Tibial nerve (tissue), 4 donors: ENCODE results near the gene ZNF512. TPM values are rescaled to one million over a fixed set of nuclear protein-coding genes. Genes with fewer than 3 reads are reported as not detected.

ENCODE experiments used
- DNase-seq, 2 donors: peaks; one replicate each; pipeline ENCODE4 v3.0.0-alpha.2; 2019; ENCODE audit warnings: low spot score in 2 of 2
- H3K27ac ChIP-seq, 4 donors: fragments of 200-600 bp; sonication (generic) in 3 of 4; one replicate each; pipeline ENCODE4 v1.5.1; 2017 to 2019; ENCODE audit warnings: mild to moderate bottlenecking in 1 of 4
- H3K27me3 ChIP-seq, 2 donors: fragments of 200-600 bp; sonication (generic) in 1 of 2; one replicate each; pipeline versions ENCODE4 v1.5.1 to v1.6.0; 2017 to 2019
- H3K36me3 ChIP-seq, 3 donors: fragments of 200-600 bp; sonication (generic); one replicate each; pipeline ENCODE4 v1.5.1; 2018 to 2019
- H3K4me1 ChIP-seq, 4 donors: fragments of 200-600 bp; sonication (generic) in 3 of 4; one replicate each; pipeline ENCODE4 v1.5.1; 2017 to 2019
- H3K4me3 ChIP-seq, 4 donors: fragments of 200-600 bp; sonication (generic) in 3 of 4; one replicate each; pipeline ENCODE4 v1.5.1; 2017 to 2019; ENCODE audit warnings: mild to moderate bottlenecking in 1 of 4, moderate library complexity in 1 of 4
- H3K9me3 ChIP-seq, 4 donors: fragments of 200-600 bp; sonication (generic) in 3 of 4; one replicate each; pipeline ENCODE4 v1.5.1; 2017 to 2019
- EP300 ChIP-seq, 2 donors: sonication (generic); formaldehyde crosslinking; IDR thresholded peaks; one replicate each; pipeline ENCODE4 v1.6.1; 2017; ENCODE audit warnings: antibody characterized with exemption in 2 of 2, mild to moderate bottlenecking in 1 of 2
- POLR2A ChIP-seq, 2 donors: fragments of 450-650 bp; IDR thresholded peaks; one replicate each; pipeline ENCODE4 v1.6.1; 2017; ENCODE audit warnings: antibody characterized with exemption in 2 of 2, mild to moderate bottlenecking in 2 of 2, moderate library complexity in 2 of 2
- WGBS, 2 donors: methylation state at CpG; one replicate each; pipeline ENCODE4 v1.1.5; 2018; 5-methylcytosine and 5-hydroxymethylcytosine counted together
- total RNA-seq, 4 donors: library from RNA; depleted of rRNA; stranded (reverse); fragments of >200 nt; gene quantifications; one replicate each; pipeline ENCODE4 v1.1.0, GENCODE V29; 2016
- TF ChIP-seq, protein P1 (sequence below), 5 experiments: fragments of 200-600 bp in 3 of 5; fragments of 450-650 bp in 2 of 5; sonication (generic) in 3 of 5; IDR thresholded peaks; one replicate each; pipeline ENCODE4 v1.5.1; 2016 to 2019; ENCODE audit warnings: antibody characterized with exemption in 5 of 5, mild to moderate bottlenecking in 3 of 5, moderate library complexity in 2 of 5

The ZNF512 gene
- total RNA-seq, 4 donors from 2014 or later: 29.9 to 52.0 (median 42.4) TPM

DNA sequence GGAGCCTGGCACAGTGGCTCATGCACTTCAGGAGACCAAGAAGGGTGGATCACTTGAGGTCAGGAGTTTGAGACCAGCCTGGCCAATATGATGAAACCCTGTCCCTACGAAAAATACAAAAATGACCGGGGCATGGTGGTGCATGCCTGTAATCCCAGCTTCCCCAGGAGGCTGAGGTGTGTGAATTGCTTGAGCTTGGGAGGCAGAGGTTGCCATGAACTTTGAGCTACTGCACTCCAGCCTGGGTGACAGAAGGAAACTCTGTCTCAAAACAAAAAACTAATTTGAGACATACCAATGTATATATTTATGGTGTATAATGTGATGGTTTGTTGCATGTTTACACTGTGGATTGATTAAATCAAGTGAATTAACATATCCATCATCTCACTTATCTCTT lies 21.8 kb upstream of the ZNF512 start:
- TF ChIP-seq, protein P1, sequence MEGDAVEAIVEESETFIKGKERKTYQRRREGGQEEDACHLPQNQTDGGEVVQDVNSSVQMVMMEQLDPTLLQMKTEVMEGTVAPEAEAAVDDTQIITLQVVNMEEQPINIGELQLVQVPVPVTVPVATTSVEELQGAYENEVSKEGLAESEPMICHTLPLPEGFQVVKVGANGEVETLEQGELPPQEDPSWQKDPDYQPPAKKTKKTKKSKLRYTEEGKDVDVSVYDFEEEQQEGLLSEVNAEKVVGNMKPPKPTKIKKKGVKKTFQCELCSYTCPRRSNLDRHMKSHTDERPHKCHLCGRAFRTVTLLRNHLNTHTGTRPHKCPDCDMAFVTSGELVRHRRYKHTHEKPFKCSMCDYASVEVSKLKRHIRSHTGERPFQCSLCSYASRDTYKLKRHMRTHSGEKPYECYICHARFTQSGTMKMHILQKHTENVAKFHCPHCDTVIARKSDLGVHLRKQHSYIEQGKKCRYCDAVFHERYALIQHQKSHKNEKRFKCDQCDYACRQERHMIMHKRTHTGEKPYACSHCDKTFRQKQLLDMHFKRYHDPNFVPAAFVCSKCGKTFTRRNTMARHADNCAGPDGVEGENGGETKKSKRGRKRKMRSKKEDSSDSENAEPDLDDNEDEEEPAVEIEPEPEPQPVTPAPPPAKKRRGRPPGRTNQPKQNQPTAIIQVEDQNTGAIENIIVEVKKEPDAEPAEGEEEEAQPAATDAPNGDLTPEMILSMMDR (IDR thresholded peaks at IDR 0.05): no peak
- TF ChIP-seq POLR2A (IDR thresholded peaks at IDR 0.05) (no peak), EP300 (IDR thresholded peaks at IDR 0.05) (no peak)
- H3K27ac ChIP-seq: no peak overlapping the region
- 66 to 88% methylated on average over 2 of the region's 2 CpGs for WGBS, 2 donors
- no peak for DNase-seq
- H3K9me3 ChIP-seq: no peaks in the 10 kb centered on the region
- H3K4me3 ChIP-seq: no peak overlapping the region
- H3K36me3 ChIP-seq: no peaks in the 10 kb centered on the region
- no peaks in the 10 kb centered on the region for H3K27me3 ChIP-seq
- H3K4me1 ChIP-seq: no peaks in the 10 kb centered on the region

DNA sequence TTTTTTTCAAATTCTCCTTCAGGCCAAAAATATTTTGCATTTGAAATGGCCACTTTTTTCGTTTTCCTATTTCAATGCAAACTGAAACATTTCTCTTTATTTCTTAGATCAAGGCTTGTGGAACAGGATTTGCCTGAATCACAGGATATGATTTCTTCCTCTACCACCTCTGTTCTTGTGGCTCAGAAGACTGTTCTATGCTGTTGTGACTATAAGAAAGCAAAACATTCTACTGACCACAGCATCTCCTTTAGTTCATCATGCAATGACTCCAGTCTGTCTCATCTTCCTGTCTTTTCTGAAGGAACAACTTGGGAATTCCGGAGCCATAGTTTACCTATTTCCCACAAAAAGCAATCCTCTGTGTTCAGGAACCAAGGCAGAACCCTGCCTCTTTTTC lies 16.2 kb upstream of the ZNF512 start:
- TF ChIP-seq POLR2A (IDR thresholded peaks at IDR 0.05) (no peak), EP300 (IDR thresholded peaks at IDR 0.05) (no peak)
- TF ChIP-seq, protein P1 (IDR thresholded peaks at IDR 0.05): no peak
- H3K4me3 ChIP-seq: no peak overlapping the region
- peaks cover 0 to 11% of the 10 kb centered on the region in 2 donors for H3K27me3 ChIP-seq
- H3K9me3 ChIP-seq: peaks cover 0 to 4% (median 0%) of the 10 kb centered on the region in 4 donors
- no peaks in the 10 kb centered on the region for H3K36me3 ChIP-seq
- no peak for DNase-seq
- H3K27ac ChIP-seq: no peak overlapping the region
- 60 to 66% methylated on average over 2 of the region's 2 CpGs for WGBS, 2 donors
- no peaks in the 10 kb centered on the region for H3K4me1 ChIP-seq

DNA sequence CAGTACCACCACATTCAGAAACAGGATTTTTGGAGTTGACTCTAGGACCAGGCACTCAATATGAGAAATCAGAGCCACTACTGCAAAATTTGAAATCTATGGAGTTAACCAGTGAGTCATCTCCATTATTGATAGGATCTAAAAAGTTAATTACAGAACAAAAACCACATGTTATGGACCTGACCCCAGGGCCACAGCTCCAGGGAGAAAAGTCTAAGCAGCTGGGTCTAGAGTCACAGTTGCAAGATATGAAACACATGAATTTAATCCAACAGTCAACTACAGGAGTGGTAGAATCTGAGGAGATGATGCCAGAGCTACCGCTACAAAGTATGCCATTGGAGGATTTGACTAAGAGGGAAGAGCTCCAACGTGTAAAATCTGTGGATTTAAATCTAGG lies 13.4 kb upstream of the ZNF512 start:
- H3K4me1 ChIP-seq: no peaks in the 10 kb centered on the region
- no peak overlapping the region for H3K27ac ChIP-seq
- no peak for DNase-seq
- TF ChIP-seq EP300 (IDR thresholded peaks at IDR 0.05): no peak
- no peak for TF ChIP-seq POLR2A (IDR thresholded peaks at IDR 0.05)
- TF ChIP-seq, protein P1 (IDR thresholded peaks at IDR 0.05): no peak
- H3K36me3 ChIP-seq: no peaks in the 10 kb centered on the region
- WGBS, 2 donors: 50 to 62% methylated on average over 2 of the region's 2 CpGs
- peaks cover 0 to 11% of the 10 kb centered on the region in 2 donors for H3K27me3 ChIP-seq
- peaks cover 0 to 31% (median 0%) of the 10 kb centered on the region in 4 donors for H3K9me3 ChIP-seq
- H3K4me3 ChIP-seq: no peak overlapping the region

DNA sequence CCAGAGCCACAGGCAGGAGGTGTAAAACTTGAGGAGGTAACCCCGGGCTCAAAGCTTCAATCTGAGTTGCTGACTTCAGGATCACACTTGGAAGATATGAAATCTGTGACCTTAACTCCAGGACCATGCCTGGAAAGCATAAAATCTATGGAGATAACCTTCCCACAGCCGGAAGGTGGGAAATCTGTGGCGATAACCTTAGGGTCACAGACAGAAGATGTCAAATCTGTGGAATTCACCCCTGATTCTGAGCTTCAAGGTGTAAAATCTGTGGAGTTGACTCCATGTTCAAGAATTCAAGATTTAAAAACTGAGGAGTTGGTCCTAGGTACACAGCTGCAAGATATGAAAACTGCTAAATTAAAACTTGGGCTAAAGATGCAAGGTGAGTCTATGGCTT lies 11.6 kb upstream of the ZNF512 start:
- H3K36me3 ChIP-seq: no peaks in the 10 kb centered on the region
- 84 to 89% methylated on average over 3 of the region's 3 CpGs for WGBS, 2 donors
- TF ChIP-seq EP300 (IDR thresholded peaks at IDR 0.05): no peak
- TF ChIP-seq POLR2A (IDR thresholded peaks at IDR 0.05): no peak
- TF ChIP-seq, protein P1 (IDR thresholded peaks at IDR 0.05): no peak
- H3K4me3 ChIP-seq: no peak overlapping the region
- no peak for DNase-seq
- H3K27ac ChIP-seq: no peak overlapping the region
- peaks cover 0 to 49% (median 1%) of the 10 kb centered on the region in 4 donors for H3K9me3 ChIP-seq
- H3K4me1 ChIP-seq: no peaks in the 10 kb centered on the region
- peaks cover 0 to 11% of the 10 kb centered on the region in 2 donors for H3K27me3 ChIP-seq

DNA sequence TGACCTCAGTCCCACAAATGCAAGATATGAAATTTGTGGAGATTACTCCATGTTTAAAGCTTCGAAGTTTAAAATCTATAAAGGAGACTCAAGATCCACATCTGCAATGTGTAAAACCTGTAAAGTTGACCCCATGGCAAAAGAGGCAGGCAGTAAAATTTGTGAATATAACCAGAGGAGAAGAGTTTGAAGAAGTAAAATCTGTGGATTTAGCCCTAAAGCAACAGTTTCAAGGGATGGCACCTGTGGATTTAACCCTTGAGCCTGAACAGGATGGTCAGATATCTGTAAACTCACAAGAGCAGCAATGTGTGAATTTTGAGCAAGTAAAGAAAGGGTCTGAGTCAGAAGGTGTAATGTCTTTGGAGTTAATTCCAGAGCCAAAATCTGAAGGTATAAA lies 11.2 kb upstream of the ZNF512 start:
- H3K4me1 ChIP-seq: no peaks in the 10 kb centered on the region
- peaks cover 0 to 54% (median 1%) of the 10 kb centered on the region in 4 donors for H3K9me3 ChIP-seq
- no peak overlapping the region for H3K27ac ChIP-seq
- H3K27me3 ChIP-seq: peaks cover 0 to 9% of the 10 kb centered on the region in 2 donors
- no peaks in the 10 kb centered on the region for H3K36me3 ChIP-seq
- TF ChIP-seq POLR2A (IDR thresholded peaks at IDR 0.05): no peak
- WGBS, 2 donors: 86 to 88% methylated on average over 1 of the region's 1 CpG
- no peak overlapping the region for H3K4me3 ChIP-seq
- DNase-seq: no peak

DNA sequence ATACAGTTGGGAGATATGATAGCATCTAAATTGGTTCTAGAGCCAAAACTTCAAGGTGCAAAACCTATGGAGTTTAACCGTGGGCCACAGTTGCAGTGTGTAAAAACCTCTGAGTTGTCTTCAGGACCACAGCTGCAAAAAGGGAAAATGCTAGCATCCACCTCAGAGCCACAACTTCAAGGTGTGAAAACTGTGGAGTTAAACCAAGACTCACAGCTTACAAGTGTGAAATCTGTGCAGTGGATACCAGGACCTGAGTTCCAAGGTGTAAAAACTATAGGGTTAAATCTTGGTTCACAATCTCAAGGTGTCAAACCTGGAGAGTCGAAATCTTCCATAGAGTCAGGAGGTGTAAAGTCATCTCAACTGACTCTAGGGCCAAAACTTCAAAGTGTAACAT lies 10.4 kb upstream of the ZNF512 start:
- H3K27me3 ChIP-seq: peaks cover 0 to 1% of the 10 kb centered on the region in 2 donors
- H3K36me3 ChIP-seq: no peaks in the 10 kb centered on the region
- no peak overlapping the region for H3K4me3 ChIP-seq
- no peak overlapping the region for H3K27ac ChIP-seq
- H3K9me3 ChIP-seq: peaks cover 0 to 62% (median 2%) of the 10 kb centered on the region in 4 donors
- H3K4me1 ChIP-seq: no peaks in the 10 kb centered on the region
- 73 to 76% methylated on average over 2 of the region's 2 CpGs for WGBS, 2 donors
- TF ChIP-seq EP300 (IDR thresholded peaks at IDR 0.05) (no peak), POLR2A (IDR thresholded peaks at IDR 0.05) (no peak)
- TF ChIP-seq, protein P1 (IDR thresholded peaks at IDR 0.05): no peak
- DNase-seq: no peak
